Heart left ventricle (tissue), 16 donors: ENCODE measurements around the gene POLQ. TPM values are rescaled to one million over a fixed set of nuclear protein-coding genes. Genes with fewer than 3 reads are reported as not detected.

Experiments used
- ATAC-seq, 4 donors: fragments of 200-7000 bp; cut with Tn5 transposase; one replicate each; pipeline ENCODE4 v1.9.1; 2020 to 2022; ENCODE audit warnings: moderate library complexity in 4 of 4, mild to moderate bottlenecking in 3 of 4, moderate number of reproducible peaks in 1 of 4
- DNase-seq, 5 donors: peaks; one replicate each; pipeline ENCODE4 v3.0.0-alpha.2; 2020
- H3K27ac ChIP-seq, 12 donors: fragments of 200-600 bp; sonication (generic) in 4 of 12; one replicate each; pipeline versions ENCODE4 v1.5.0 to v1.8.0; 2016 to 2022; ENCODE audit warnings: mild to moderate bottlenecking in 2 of 12
- H3K27me3 ChIP-seq, 9 donors: fragments of 200-600 bp; sonication (generic) in 2 of 9; one replicate each; pipeline versions ENCODE4 v1.5.1 to v1.8.0; 2016 to 2022; ENCODE audit warnings: mild to moderate bottlenecking in 3 of 9
- H3K36me3 ChIP-seq, 9 donors: fragments of 200-600 bp; sonication (generic) in 2 of 9; one replicate each; pipeline versions ENCODE4 v1.5.0 to v1.8.0; 2018 to 2022; ENCODE audit warnings: mild to moderate bottlenecking in 2 of 9
- H3K4me1 ChIP-seq, 12 donors: fragments of 200-600 bp; sonication (generic) in 4 of 12; one replicate each; pipeline versions ENCODE4 v1.5.0 to v1.8.0; 2016 to 2022; ENCODE audit warnings: mild to moderate bottlenecking in 3 of 12
- H3K4me3 ChIP-seq, 12 donors: fragments of 200-600 bp; sonication (generic) in 4 of 12; one replicate each; pipeline versions ENCODE4 v1.5.0 to v1.8.0; 2017 to 2022; ENCODE audit warnings: mild to moderate bottlenecking in 9 of 12, moderate library complexity in 4 of 12
- H3K9me3 ChIP-seq, 12 donors: fragments of 200-600 bp; sonication (generic) in 4 of 12; one replicate each; pipeline versions ENCODE4 v1.5.0 to v1.8.0; 2016 to 2022; ENCODE audit warnings: mild to moderate bottlenecking in 1 of 12
- POLR2A ChIP-seq, 2 donors: fragments of 450-650 bp; IDR thresholded peaks; one replicate each; pipeline ENCODE4 v1.6.1; 2017; ENCODE audit warnings: antibody characterized with exemption in 2 of 2, mild to moderate bottlenecking in 2 of 2, moderate library complexity in 2 of 2
- WGBS, 4 donors: extraction: QIAGEN DNeasy Blood & Tissue Kit in 2 of 4; methylation state at CpG; one replicate each; pipeline versions ENCODE4 v1.1.5 to v1.1.7; 2013 to 2018; 5-methylcytosine and 5-hydroxymethylcytosine counted together
- intact Hi-C, 10 donors: fragments of 100-400 bp; cut with DNase I; formaldehyde crosslinking; loops; one replicate each; pipeline versions ENCODE4 v1.11.1 to v1.14.2; 2022
- polyA plus RNA-seq, 2 donors: library from polyadenylated mRNA; stranded (reverse); fragments of 200-250 nt; gene quantifications; one replicate each; pipeline ENCODE4 v1.2.3, GENCODE V29; 2013
- total RNA-seq, 9 donors: library from RNA; depleted of rRNA in 2 of 9; stranded (reverse); fragments of >200 nt in 2 of 9; fragmentation: NEBNext Ultra II Directional in 3 of 9; extraction: Animal tissue kit (Norgen Biotek cat#: 25700) in 3 of 9; gene quantifications; one replicate each; pipeline versions ENCODE4 v1.1.0 to v1.2.4, GENCODE V29; 2016 to 2023
- TF ChIP-seq, protein P1 (sequence below), 12 donors: fragments of 200-600 bp; sonication (generic) in 4 of 12; IDR thresholded peaks; one replicate each; pipeline versions ENCODE4 v1.5.0 to v1.8.0; 2018 to 2022; ENCODE audit warnings: antibody characterized with exemption in 12 of 12, mild to moderate bottlenecking in 5 of 12
- donor health status: ischemic (EF 13 %, LVEDD 7.1; RV severe dilation, severe dysfunction).
- donor health status: healthy with polysubstance abuse.
- donor health status: DM: no; HTN: yes; CAD: no.
- donor health status: DM: no; HTN: no; CAD: no.
- donor health status: ischemic (EF 25% LVEDD 6.9; RV normal size, moderate dysfunction).
- donor health status: ischemic (EF 25% LVEDD 5.7; RV mildly dilated, moderate dysfunction).
- donor health status: healthy.
- donor health status: DM: yes; HTN: yes; CAD: no.
- donor health status: ischemic (EF 35%, LVEDD 5.7; RV mildly dilated, moderate dysfunction).
- donor health status: nonischemic (EF 11% LVEDD 7.7; RV severe dilation, severe dysfunction).
- donor health status: DM: yes; HTN: yes; CAD: no.
- donor health status: PGD.
- donor health status: ischemic (EF 29% LVEDD 5.4; RV normal size, mild dysfunction).
- donor health status: nonischemic (EF 23%, LVEDD 6.1; RV moderate dilation, normal function).

POLQ gene
- total and polyA plus RNA-seq, 11 donors = 0.11 to 1.5 (median 0.36) TPM

DNA sequence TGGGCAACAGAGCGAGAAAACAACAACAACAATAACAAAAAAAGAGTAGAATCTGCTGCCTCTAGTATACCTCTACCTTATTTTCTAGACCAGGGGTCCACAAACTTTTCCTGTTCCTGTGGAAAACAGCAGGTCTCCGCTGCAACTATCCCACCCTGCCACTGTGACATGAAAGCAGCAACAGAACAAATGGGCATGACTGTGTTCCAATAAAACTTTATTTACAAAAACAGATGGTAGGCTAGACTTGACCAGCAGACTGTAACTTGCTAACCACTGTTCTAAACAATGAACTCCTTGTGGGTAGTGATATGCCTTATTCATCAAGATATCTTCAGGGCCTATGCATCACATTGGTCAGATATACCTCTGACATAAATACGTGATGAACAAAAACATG is 25.3 kb downstream of the POLQ start:
- no peak for DNase-seq
- H3K4me3 ChIP-seq = no peak overlapping the region
- H3K4me1 ChIP-seq = no peaks in the 10 kb centered on the region
- no peak for ATAC-seq
- 93 to 99% (median 98%) methylated on average over 3 of the region's 3 CpGs for WGBS, 4 donors
- H3K27ac ChIP-seq = no peak overlapping the region
- H3K36me3 ChIP-seq = no peaks in the 10 kb centered on the region
- H3K27me3 ChIP-seq = no peaks in the 10 kb centered on the region
- intact Hi-C loops = no loop called here
- peaks cover 0 to 19% (median 8%) of the 10 kb centered on the region in 12 donors for H3K9me3 ChIP-seq
- TF ChIP-seq POLR2A (IDR thresholded peaks at IDR 0.05) = no peak
- TF ChIP-seq, protein P1, sequence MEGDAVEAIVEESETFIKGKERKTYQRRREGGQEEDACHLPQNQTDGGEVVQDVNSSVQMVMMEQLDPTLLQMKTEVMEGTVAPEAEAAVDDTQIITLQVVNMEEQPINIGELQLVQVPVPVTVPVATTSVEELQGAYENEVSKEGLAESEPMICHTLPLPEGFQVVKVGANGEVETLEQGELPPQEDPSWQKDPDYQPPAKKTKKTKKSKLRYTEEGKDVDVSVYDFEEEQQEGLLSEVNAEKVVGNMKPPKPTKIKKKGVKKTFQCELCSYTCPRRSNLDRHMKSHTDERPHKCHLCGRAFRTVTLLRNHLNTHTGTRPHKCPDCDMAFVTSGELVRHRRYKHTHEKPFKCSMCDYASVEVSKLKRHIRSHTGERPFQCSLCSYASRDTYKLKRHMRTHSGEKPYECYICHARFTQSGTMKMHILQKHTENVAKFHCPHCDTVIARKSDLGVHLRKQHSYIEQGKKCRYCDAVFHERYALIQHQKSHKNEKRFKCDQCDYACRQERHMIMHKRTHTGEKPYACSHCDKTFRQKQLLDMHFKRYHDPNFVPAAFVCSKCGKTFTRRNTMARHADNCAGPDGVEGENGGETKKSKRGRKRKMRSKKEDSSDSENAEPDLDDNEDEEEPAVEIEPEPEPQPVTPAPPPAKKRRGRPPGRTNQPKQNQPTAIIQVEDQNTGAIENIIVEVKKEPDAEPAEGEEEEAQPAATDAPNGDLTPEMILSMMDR (IDR thresholded peaks at IDR 0.05) = no peak

DNA sequence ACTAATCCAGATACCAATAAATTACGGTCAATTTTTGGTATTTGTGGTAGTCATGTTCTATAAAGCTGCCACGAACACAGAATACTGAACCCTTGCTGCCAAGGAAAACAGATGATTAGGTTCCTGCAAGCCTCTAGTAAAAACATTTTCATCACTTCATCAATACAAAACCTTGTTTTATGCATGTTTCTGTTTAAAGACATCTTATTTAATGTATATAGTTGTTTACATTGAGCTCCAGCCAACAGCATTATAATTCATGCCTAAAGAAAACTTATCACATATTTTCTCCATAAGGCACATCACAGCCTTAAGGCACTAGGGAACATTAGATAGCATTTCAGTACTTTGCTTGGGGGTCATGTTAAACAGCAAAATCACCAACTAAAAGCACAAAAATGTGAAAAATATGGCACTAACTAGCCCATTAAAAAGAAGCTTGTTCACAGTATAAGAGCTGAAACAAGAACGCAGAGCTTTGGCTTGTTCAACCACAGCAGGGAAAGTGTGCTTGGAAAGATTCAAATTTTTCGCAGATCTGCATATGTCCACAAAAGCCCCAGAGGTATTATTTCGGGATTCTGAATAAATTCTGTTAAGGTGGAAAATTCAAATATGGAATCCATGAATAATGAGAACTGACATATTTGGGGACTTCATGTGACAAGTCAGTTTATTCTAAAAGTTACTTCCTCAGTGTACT is 27.7 kb downstream of the POLQ start:
- Histone ChIP-seq H3K4me1 (no peaks in the 10 kb centered on the region), H3K27me3 (no peaks in the 10 kb centered on the region), H3K4me3 (no peak overlapping the region), H3K27ac (no peak overlapping the region), H3K36me3 (no peaks in the 10 kb centered on the region), H3K9me3 (peaks cover 0 to 25% (median 13%) of the 10 kb centered on the region in 12 donors)
- ATAC-seq (no peak), DNase-seq (no peak)
- WGBS, 4 donors = 84 to 93% (median 86%) methylated on average over 5 of the region's 5 CpGs
- intact Hi-C loops = no loop called here
- TF ChIP-seq, protein P1 (IDR thresholded peaks at IDR 0.05) = no peak
- TF ChIP-seq POLR2A (IDR thresholded peaks at IDR 0.05) = no peak

DNA sequence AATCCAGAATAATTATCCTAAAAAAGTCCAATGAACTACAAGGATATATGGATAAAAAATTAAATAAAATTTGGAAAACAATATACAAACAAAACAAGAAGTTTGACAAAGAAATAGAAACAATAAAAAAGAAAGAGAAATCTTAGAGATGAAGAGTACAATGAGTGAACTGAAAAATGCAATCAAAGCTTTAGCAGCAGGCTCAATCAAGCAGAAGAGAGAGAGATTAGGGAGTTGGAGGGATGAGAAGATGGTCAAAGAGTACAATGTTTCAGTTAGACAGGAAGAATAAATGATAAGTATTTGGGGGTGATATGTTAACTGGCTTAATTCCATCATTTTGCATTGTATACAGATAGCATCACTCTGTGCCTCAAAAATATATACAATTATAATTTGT is 29.9 kb downstream of the POLQ start:
- DNase-seq (no peak), ATAC-seq (no peak)

DNA sequence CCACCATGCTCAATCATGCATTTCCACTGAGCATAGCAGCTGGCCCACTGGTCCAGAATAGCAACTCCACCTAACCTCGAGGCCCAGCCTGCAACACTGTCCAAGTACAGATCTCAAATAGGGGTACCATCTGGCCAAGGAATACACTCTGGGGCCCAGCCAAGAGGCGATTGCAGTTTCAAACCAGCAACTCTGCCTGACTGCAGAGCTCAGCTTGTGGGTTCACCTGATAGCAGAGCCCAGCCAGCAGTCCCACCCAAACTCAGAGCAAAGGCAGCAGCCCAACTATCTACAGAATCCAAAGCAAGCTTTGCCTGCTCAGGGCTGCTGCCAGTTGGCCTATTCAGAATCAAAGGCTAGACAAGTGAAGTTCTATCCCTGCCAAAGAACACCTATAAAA is 30.5 kb downstream of the POLQ start:
- intact Hi-C loops = no loop called here
- Histone ChIP-seq H3K27me3 (no peaks in the 10 kb centered on the region), H3K36me3 (no peaks in the 10 kb centered on the region), H3K27ac (no peak overlapping the region), H3K4me3 (no peak overlapping the region), H3K4me1 (no peaks in the 10 kb centered on the region), H3K9me3 (peaks cover 0 to 25% (median 13%) of the 10 kb centered on the region in 12 donors)
- ATAC-seq (no peak), DNase-seq (no peak)
- TF ChIP-seq, protein P1 (IDR thresholded peaks at IDR 0.05) = no peak
- TF ChIP-seq POLR2A (IDR thresholded peaks at IDR 0.05) = no peak
- WGBS, 4 donors = 40 to 71% (median 45%) methylated on average over 2 of the region's 2 CpGs

More for the DNA sequence above, 29.9 kb downstream of the POLQ start:
- Histone ChIP-seq H3K27ac (no peak overlapping the region), H3K9me3 (peaks cover 0 to 25% (median 13%) of the 10 kb centered on the region in 12 donors), H3K36me3 (no peaks in the 10 kb centered on the region), H3K4me3 (no peak overlapping the region), H3K4me1 (no peaks in the 10 kb centered on the region), H3K27me3 (no peaks in the 10 kb centered on the region)
- TF ChIP-seq POLR2A (IDR thresholded peaks at IDR 0.05) = no peak
- intact Hi-C loops = no loop called here

DNA sequence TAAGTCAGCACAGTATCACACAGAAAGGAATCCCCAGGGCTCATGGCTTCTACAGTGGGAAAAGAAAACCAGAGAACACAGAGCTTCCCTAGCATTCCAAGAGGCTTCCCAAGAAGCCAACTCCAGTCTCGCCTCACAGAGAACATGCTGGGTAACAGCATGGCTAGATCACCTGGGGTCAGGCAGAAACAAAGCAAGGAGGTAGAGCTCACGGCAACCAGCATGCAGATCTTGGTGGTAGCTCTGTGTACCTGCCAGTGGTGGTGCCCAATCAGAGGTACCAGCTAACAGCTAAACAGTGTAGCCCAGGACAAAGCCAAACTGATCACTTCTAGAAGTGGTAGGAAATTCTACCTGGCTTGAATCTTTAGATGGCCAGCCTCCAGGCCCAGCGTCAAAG is 31.3 kb downstream of the POLQ start:
- Histone ChIP-seq H3K27me3 (no peaks in the 10 kb centered on the region), H3K9me3 (peaks cover 0 to 25% (median 13%) of the 10 kb centered on the region in 12 donors), H3K4me1 (no peaks in the 10 kb centered on the region), H3K4me3 (no peak overlapping the region), H3K27ac (no peak overlapping the region), H3K36me3 (peaks cover 0 to 3% (median 0%) of the 10 kb centered on the region in 9 donors)
- ATAC-seq = no peak
- intact Hi-C loops = no loop called here
- 92 to 96% (median 96%) methylated on average over 3 of the region's 3 CpGs for WGBS, 4 donors
- no peak for DNase-seq
- TF ChIP-seq POLR2A (IDR thresholded peaks at IDR 0.05) = no peak
- TF ChIP-seq, protein P1 (IDR thresholded peaks at IDR 0.05) = no peak
